Measurements from ENCODE around the gene TMEM201.

TMEM201 gene

DNA sequence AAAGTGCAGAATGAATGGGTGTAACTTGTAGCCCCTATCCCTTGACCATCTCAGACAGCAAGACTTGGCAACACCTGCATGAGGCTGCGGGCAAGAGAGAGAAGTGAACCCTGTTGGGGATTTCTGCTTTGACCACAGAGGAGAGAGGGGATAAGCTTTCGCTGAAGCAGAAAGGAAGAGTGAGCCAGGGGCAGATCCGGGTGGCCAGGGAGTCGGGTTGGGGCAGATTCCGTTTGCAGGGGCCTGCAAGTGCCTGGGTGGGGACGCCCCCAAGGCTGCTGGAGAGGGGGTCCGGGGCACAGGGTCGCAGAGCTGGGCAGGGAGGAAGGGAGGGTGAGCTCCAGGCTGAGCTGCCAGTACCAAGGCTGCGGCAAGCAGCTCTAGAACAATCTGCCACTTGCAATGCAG is 37.5 kb downstream of the TMEM201 start:
- no peak for DNase-seq

DNA sequence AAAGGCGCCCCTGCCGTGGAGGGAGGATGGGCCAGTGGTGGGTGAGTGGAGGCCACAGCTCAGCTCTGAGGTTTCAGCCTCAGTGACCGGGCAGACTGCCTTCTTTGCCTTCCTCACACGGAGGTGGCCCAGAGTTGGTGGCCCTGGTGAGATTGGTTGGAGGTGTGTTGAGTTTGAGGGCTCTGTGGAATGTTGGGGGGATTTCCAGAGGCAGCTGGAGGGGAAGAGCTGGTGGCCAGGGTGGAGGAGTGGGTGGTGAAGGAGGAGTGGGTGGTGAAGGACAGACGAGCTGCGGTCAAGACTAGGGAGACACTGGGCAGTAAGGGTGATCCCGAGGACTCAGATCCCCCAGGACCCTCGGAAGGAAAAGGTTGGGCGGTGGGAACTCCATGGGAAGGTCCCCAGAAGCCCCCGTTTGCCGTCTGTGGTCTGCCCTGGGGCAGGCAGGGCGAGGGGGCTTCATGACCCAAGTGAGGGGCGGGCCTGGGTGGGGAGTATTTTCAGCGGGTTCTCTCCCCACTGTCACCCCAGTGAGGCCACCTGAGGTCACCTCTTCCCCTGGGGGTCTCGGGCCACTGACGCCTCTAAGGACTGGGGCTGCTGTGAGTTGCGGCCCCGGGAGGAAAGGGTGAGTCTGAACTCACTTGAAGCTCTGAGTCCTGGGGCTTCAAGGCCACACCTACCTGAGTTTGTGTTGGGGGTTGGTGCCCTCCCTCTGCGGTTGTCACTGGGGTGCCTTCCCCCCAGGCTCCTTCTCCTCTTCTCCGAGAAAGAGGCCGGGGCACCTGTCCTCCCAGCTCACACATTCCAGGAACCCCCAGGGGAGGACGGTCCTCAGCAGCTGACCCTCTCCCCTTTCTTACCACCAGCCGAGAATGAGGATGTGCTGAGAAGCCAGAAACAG is 40.1 kb downstream of the TMEM201 start:
- DNase-seq, result no peak

DNA sequence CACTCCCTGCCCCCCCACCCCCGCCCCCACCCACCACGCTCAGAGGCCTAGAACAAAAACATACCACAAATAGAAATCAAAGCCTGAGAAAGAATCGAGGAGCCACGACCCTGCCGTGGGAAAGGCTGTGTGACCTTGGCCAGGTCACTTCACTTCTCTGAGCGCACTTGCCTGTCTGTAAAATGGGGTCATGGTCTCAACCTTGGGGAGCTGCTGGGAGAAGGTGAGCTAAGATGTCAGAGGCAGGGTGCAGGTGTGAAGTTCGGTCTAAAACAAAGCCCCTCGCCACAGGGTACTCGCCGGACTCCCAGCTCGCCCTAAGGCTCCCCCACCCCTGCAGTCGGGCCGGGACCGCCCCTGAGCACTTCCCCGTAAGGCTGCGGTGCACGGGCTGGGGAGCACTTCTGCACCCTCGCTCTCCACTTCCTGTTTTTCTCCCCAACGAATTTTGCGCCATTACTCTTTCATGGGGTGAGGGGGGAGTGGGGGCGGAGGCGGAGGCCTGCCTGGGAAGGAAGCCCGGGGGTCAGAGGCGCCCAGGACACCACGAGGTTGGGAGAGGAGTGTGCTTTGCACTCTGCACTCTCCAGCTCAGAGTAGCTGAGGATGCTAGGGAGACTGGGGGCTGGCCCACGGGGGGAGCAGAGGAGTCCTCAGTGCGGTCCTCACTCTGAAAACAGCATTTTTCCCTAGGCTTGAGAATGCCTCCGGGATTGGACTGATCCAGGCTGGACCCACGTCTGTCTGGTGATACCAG is 40.9 kb downstream of the TMEM201 start:
- peak; percentile 26 for DNase-seq

DNA sequence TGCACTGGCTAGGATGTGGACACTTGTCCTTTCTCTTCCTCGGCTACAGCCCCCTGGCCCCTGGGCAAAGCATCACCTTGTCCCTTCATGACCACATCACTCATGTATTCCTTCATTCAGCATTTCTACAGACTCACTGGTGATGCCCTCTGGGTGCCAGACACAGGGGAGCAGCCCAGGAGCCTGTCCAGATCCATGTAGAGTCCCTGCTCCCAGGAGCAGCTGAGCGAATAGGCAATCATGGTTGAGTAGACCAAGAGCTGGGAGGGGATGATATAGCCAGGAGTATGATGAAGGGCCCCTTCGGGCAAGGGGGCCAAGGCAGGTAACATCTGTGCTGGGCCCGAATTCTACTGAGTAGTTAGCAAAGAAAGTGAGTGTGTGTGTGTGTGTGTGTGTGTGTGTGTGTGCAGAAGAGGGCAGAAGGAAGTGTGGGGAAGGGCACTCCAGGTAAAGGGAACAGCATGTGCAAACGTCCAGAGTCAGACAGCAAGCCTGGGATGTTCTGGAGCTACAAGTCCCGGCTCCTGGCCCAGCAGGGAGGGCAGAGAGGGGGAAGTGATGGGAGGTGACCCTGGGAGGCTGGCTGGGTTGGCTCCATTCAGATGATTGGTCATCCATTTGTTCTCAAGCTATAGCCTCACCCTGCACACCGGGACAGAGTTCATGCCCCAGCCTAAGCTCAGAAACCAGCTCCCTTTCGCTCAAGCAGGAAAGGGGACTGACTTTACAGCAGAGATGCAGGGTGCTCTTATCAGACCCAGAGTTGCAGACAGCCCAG is 41.8 kb downstream of the TMEM201 start:
- no peak for DNase-seq

DNA sequence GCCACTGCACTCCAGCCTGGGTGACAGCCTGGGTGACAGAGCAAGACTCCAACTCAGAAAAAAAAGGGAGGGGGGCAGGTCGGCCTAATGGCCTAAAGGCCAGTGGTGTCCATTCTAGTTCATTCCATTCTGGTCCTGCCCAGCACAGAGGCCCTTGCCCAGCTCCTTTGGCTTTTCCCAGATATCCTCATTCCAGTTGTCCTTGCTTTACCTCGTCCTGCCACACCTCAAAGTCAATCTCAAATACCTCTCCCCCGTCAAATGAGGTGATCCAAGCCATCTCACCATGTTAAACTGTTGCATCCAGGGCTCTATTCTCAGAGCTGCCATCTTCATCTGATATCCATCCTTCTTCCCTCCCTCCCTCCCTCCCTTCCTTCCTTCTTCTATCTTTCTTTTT is 42.9 kb downstream of the TMEM201 start:
- DNase-seq, result no peak

DNA sequence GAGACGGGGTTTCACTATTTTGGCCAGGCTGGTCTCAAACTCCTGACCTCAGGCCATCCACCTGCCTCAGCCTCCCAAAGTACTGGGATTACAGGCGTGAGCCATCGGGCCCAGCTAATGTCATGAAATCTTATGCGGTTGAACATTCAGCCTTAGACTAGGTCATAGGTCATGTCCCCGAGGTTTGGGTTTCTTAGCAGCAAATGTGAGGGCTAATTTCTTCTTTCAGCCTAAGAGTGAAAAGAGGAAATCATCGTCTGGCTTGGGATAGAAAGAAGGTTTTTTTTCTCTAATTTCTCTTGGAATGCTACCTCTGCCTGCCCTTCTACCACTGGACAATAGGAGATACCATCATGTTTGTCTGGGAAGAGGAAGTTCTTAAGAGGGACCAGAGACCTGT is 44.8 kb downstream of the TMEM201 start:
- no peak for DNase-seq

DNA sequence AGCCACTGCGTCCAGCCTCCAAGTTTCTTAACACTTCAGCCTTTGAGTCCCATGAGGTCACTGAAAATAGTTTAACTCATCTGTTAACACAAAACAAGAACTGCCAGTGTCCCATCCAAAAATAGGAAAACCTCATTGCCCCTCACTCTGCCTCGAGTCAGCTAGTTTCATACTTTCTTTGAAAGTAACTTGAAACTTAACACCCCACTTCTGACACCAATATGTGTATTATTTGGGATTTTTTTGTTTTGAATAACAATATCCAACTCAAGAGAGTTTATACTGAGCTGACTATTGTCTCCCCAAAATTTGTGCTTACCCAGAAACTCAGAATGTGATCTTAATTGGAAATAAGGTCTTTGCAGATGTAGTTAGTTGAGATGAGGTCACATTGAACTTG is 45.9 kb downstream of the TMEM201 start:
- DNase-seq, result no peak

DNA sequence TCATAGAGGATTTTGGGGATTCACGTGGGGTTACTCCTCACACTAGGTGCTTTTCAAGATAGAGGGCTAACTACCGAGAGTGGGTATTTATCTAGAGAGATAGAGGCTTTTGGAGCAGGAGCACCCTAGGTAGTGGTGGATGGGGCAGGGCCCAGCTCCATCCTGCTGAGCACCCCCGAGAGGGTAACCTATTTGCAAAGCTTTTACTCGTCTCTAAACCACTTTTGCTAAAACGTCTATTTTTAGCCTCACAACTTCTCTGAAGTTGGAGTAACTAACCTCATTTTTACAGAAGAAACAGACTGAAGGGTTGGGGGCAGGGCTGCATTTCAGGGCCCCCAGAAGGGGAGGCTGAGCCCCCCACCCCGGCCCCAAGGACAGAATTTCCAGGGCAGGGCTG is 50.5 kb downstream of the TMEM201 start:
- DNase-seq, result no peak

DNA sequence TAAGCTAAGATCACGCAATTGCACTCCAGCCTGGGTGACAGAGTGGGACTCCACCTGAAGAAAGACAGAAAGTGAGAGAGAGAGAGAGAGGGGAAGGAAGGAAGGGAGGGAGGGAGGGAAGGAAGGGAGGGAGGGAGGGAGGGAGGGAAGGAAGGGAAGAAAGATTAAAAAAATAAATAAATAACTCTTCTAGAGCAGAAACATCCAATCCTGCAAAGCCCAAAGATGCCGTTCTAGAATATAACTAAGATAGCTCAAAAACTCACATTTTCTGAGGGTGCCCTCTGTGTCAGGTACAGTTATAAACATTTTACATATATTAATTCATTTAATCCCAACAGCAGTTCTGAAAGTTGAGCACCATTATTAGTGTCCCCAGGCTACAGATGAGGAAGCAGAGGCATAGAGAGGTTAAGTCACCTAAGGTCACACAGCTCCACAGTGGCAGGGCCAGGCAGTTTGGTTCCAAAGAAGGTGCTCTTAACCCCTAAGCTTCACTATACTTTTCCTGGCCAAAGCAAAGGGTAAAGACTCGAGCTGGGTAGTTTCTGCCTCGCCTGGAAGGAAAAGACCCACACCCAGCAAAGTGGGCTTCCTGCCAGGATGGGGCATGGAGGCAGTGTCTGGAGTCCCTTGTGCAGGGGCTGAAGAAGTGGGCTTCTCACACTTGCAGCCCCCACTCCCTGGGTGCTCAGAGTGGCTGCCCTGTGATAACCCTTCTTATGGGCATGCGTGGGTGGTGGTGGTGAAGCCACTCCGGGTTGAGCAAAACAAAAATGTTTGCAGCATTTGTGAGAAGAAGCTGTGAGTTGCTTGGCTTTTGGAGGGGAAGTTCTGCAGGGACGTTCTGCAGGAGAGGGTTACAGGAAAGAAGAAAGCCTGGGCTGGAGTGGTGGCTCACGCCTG is 54.9 kb downstream of the TMEM201 start:
- no peak for DNase-seq

DNA sequence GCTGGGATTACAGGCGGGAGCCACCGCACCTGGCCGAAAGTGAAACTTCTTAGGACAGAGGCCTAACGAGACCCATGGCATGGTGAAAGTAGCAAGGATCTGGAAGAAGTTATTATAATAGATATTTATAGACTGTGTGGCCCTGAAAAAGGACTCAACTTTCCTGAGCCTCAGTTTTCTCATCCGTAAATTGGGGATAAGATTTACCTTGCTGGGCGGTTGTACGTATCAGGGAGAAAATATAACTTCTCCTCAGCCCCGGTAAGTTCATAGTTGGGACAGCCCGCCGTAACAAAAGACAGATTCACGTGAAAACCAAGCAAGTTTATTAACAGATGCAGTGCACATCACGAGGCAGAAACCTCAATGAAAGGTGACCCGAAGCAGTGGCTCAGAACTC is 57.3 kb downstream of the TMEM201 start:
- no peak for DNase-seq

DNA sequence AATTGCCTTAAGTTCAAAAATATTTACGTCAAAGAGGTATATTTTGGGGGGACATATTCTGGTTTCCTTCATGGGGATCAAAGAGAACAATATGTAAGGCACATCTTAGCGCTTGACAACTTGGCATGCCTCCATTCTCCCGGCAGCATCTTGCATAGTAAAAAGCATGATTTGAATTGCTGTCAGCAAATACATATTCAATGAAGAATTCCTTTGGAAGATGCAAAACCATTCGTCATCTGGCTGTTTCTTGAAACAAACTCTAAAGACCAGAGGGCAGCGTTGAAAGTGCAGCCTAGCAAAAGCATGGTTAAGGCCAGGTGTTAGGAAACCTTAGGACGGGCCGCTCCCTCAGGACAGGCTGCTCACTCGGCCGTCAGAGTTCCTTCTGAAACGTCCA is 59.5 kb downstream of the TMEM201 start:
- DNase-seq, result no peak

DNA sequence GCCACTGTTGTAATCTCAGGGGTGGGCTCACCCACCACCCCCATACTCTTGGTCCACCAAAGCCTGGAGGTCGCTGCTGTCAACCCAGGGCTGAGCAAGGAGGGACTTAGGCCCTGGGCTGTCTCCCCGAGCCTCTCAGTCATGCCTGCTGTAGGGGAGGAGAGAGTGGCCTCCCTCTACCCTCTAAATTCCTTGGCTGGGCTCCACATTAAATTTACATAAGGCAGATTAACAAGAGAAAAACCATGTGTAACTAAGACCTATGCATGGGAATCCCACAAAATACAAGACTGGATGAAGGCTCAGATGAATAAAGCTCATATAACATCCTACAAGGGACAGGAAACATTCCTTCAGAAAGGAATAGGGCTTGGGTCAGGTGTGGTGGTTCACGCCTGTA is 61.1 kb downstream of the TMEM201 start:
- DNase-seq, result no peak

DNA sequence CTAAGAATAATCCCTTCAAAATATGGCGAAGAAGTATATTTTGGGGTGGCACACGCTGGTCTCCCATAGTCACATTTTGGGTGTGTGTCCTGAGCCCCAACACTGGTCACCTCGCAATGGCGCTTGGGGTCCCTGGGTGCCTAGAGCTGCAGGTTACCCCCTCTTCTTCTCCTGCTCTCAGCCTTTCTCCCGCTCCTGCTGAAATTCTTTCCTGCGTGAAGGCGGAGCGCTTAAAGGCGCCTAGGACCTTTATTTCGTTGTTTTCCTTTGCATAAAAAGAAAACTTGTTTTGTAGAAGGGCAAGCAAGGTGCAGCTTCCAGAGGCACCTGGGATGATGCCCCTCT is 62.5 kb downstream of the TMEM201 start:
- no peak for DNase-seq

DNA sequence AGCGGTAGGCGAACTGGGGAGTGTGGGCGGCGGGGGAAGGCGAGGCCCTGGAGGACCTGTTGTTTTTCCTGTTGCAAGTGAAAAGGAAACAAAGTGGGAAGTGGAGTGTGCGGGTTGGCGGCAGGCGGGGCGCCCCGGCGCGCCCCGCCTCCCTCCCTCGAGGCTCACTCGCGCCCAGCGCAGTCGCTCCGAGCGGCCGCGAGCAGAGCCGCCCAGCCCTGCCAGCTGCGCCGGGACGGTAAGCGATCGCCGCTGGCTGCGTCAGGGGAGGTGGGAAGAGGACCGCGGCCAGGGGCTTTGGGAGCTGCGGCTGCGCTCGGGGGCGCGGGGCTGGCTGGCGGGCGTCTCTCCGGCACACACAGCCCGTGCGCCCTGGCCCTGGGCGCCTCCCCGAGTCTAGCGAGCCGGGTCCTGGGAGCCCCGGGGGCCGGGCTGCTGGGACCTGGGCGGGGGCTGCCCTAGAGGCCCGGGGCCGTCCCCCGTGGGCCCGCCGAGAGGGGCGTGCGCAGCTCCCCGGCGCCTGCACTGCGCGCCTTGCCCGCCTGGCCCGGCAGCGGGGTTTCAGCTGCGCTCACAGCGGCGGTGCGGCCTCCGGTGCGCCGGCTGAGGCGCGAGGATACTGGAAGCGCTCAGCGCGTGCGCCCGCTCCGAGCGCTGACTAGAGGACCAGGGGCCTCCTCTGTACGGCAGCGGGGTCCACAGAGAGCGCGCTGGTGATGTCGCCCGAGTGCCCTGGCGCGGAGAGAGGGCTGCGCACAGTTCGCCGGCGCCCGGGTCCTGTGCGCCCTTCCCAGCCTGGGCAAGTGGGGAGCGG is 63.1 kb downstream of the TMEM201 start, which contains the start of gene PIK3CD:
Gene PIK3CD (plus strand): TSS at position 167 of the 814 bp plus-strand sequence. CDS start 58,725 bp downstream, outside the sequence.
- no peak for DNase-seq

DNA sequence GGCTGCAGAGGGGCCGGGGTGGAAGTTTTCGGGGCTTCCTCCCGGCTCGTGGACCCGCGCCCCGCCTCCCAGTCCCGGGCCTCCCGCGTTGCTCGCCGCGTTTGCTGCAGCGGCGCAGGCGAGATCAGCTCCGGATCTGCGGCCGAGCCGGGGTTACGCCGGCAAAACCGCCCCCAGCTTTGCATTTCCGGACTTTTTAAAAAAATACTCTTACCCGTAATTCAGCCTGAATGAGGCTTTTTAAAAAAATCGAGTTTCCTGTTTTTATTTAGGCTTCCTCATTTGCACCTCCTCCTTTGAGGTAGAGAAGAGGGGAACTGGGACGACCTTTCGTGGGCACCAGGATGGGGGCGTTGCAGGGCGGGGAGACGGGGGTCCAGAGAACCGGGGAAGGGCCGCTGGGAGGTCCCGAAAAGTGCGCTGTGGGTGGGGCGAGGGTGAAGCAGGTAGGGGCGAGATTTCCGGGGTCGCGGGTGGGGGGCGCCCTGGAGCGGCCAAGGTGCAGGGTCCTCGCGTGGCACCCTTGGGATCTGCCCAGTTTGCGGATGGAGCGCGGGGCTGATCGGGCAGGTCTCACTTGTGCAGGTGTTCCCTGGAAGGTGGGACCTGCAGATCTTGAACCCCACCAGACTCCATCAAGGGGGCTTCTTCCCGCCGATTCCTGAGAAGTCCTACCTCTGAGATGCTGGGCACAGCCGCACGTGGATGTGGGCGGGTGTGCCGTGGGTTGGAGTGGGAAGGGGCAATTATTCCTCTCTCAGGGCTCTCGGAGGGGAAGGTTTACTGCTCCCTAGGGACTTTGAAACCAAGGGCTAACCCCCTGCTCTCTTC is 63.9 kb downstream of the TMEM201 start:
- DNase-seq, result no peak

DNA sequence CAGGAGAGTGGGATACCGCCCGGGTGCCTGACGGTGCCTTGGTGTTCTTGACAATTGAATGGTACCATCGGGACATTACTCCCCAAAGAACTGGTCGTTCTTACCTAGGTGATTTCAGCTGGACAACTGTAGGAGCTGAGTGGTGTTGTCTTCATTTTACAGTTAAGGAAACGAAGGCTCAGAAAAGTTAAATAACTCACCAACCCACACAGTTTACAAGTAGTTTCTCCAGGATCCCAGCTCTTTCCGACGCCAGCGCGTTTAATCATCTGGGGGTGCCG is 64.4 kb downstream of the TMEM201 start:
- DNase-seq, result no peak

DNA sequence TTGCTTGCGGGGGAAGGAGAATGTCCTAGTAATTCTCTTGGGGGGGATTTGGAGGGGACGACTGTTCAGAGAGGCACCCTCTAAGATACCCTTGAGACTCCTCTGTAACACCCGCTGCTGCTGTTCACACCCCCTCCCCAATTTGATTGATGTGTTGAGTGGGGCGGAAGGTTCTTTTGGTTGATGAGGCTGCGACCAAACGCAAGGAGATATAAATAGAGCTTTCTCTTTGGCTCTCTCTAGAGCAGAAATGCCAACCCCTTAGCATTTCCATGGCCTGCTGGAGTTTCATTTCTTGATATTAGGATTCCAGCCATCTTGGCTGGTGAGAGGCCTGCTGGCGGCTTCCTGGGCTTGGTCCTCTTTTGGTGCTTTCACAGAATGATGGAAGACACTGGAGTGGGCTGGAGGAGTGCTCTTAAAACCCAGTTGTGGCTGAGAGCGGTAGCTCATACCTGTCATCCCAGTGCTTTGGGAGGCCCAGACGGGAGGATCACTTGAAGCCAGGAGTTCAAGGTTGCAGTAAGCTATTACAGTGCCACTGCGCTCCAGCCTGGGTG is 64.9 kb downstream of the TMEM201 start:
- DNase-seq, result no peak

DNA sequence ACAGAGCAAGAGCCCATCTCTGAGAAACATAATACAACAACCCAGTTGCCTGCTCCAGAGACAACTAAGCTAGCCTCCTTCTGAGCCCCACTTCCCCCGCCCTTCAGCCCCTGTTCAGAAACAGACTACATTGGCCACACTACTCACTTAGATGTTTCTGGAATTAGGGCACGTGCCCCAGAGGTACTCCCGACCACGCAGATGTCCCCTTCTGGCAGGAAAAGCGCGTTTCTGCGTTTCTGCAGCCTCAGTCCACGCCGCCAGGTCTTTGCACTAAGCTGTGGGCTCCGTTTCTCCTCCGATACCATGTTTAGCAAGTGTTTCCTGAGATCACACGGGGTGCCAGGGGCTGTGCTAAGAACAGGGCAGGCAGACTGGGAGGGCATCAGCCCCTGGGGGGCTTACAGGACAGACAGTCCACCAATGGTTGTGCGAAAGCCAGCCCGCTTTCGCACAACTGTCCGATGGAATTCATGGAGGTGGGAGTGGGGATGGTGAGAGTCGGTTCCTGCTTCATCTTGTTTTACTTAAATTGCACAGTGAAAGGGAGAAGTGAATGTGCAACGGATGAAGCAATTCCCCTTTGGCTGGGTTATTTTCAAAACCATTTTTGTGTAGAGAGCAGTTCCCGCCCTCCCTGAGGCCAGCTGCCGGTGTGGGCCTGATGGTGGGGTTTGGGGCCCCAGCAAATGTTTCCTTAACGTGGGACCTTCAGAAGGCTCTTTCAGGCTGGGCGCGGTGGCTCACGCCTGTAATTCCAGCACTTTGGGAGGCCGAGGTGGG is 65.5 kb downstream of the TMEM201 start:
- no peak for DNase-seq

Measured in hematopoietic multipotent progenitor cell treated with erythropoietin and hydrocortisone succinate and interleukin-3 and kit ligand, for 8 days (in vitro differentiated cells).